Measurements from ENCODE around the gene NPIPB8. TPM values are rescaled to one million over a fixed set of nuclear protein-coding genes. Genes with fewer than 3 reads are reported as not detected.

NPIPB8 gene
- total and polyA plus RNA-seq, 2 of the 13 experiments (the other 11 are each of a cell fraction or from before 2014, with no cell fraction given), result 0.49 to 2.3 TPM

DNA sequence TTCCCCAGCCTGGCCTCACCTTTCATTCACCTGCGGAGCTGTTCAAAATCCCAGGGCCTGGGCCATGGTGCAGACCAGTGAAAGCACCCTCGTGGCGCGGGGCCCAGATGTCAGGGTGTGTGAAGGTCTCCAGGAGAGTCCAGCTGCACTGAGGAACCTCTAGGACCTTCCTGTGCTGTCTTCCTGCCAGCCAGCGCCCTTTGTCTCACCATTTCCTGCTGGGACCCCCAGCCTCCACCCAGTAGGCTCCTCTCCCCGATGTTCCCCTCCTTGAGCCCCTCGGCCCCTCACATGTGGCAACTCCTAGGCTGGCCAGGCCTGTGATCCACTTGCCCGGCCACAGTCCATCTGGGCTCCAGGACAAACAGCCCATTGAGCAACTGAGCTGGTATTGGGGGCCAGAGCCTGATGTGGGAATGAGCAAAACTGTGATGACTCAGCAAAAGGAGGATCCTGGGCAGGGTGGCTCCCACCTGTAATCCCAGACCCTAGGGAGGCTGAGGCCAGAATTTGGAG is 41.7 kb upstream of the NPIPB8 start (continued):
- TF ChIP-seq, protein P1, sequence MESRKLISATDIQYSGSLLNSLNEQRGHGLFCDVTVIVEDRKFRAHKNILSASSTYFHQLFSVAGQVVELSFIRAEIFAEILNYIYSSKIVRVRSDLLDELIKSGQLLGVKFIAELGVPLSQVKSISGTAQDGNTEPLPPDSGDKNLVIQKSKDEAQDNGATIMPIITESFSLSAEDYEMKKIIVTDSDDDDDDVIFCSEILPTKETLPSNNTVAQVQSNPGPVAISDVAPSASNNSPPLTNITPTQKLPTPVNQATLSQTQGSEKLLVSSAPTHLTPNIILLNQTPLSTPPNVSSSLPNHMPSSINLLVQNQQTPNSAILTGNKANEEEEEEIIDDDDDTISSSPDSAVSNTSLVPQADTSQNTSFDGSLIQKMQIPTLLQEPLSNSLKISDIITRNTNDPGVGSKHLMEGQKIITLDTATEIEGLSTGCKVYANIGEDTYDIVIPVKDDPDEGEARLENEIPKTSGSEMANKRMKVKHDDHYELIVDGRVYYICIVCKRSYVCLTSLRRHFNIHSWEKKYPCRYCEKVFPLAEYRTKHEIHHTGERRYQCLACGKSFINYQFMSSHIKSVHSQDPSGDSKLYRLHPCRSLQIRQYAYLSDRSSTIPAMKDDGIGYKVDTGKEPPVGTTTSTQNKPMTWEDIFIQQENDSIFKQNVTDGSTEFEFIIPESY (CRISPR knock-in tag; IDR thresholded peaks at IDR 0.05), result no peak
- no peak for TF ChIP-seq ZNF510 (CRISPR knock-in tag; IDR thresholded peaks at IDR 0.05; ENCODE audit: low read depth)
- TF ChIP-seq, protein P2, sequence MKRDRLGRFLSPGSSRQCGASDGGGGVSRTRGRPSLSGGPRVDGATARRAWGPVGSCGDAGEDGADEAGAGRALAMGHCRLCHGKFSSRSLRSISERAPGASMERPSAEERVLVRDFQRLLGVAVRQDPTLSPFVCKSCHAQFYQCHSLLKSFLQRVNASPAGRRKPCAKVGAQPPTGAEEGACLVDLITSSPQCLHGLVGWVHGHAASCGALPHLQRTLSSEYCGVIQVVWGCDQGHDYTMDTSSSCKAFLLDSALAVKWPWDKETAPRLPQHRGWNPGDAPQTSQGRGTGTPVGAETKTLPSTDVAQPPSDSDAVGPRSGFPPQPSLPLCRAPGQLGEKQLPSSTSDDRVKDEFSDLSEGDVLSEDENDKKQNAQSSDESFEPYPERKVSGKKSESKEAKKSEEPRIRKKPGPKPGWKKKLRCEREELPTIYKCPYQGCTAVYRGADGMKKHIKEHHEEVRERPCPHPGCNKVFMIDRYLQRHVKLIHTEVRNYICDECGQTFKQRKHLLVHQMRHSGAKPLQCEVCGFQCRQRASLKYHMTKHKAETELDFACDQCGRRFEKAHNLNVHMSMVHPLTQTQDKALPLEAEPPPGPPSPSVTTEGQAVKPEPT (CRISPR knock-in tag; IDR thresholded peaks at IDR 0.05; ENCODE audit: low read depth), result no peak
- TF ChIP-seq ZNF296 (CRISPR knock-in tag; conservative IDR thresholded peaks at IDR 0.05), result no peak
- TF ChIP-seq ZNF589 (CRISPR knock-in tag; conservative IDR thresholded peaks at IDR 0.05), result no peak
- TF ChIP-seq ZNF24 (IDR thresholded peaks at IDR 0.05), result no peak
- TF ChIP-seq, protein P3, sequence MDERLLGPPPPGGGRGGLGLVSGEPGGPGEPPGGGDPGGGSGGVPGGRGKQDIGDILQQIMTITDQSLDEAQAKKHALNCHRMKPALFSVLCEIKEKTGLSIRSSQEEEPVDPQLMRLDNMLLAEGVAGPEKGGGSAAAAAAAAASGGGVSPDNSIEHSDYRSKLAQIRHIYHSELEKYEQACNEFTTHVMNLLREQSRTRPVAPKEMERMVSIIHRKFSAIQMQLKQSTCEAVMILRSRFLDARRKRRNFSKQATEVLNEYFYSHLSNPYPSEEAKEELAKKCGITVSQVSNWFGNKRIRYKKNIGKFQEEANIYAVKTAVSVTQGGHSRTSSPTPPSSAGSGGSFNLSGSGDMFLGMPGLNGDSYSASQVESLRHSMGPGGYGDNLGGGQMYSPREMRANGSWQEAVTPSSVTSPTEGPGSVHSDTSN (CRISPR knock-in tag; IDR thresholded peaks at IDR 0.05), result no peak
- 0 out of 2 replicates have a peak, but pooled peaks have one; percentile 43 for TF ChIP-seq ZNF337 (CRISPR knock-in tag; IDR thresholded peaks at IDR 0.05; ENCODE audit: borderline replicate concordance, low read depth)
- TF ChIP-seq ZBTB20 (CRISPR knock-in tag; IDR thresholded peaks at IDR 0.05; ENCODE audit: borderline replicate concordance, low read depth), result no peak
- no peak for TF ChIP-seq ZNF329 (CRISPR knock-in tag; IDR thresholded peaks at IDR 0.05; ENCODE audit: low read depth)
- no peak for TF ChIP-seq SRSF9 (IDR thresholded peaks at IDR 0.05; ENCODE audit: borderline replicate concordance, insufficient read depth, low read depth, low read length, poor library complexity, severe bottlenecking)
- TF ChIP-seq THAP9 (CRISPR knock-in tag; IDR thresholded peaks at IDR 0.05; ENCODE audit: borderline replicate concordance), result peak; percentile 33; the same call in 1 of the 2 replicates
- TF ChIP-seq ARID2 (CRISPR knock-in tag; IDR thresholded peaks at IDR 0.05; ENCODE audit: borderline replicate concordance), result no peak
- no peak for TF ChIP-seq RFXANK (CRISPR knock-in tag; IDR thresholded peaks at IDR 0.05)
- TF ChIP-seq SYNCRIP (IDR thresholded peaks at IDR 0.05; ENCODE audit: insufficient read depth, low read depth, low read length), result no peak
- TF ChIP-seq, protein P4, sequence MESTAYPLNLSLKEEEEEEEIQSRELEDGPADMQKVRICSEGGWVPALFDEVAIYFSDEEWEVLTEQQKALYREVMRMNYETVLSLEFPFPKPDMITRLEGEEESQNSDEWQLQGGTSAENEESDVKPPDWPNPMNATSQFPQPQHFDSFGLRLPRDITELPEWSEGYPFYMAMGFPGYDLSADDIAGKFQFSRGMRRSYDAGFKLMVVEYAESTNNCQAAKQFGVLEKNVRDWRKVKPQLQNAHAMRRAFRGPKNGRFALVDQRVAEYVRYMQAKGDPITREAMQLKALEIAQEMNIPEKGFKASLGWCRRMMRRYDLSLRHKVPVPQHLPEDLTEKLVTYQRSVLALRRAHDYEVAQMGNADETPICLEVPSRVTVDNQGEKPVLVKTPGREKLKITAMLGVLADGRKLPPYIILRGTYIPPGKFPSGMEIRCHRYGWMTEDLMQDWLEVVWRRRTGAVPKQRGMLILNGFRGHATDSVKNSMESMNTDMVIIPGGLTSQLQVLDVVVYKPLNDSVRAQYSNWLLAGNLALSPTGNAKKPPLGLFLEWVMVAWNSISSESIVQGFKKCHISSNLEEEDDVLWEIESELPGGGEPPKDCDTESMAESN (CRISPR knock-in tag; conservative IDR thresholded peaks at IDR 0.05), result no peak; the same call in 1 of the 2 replicates
- TF ChIP-seq HOXA9 (CRISPR knock-in tag; IDR thresholded peaks at IDR 0.05; ENCODE audit: borderline replicate concordance), result no peak
- TF ChIP-seq ZBTB14 (CRISPR knock-in tag; IDR thresholded peaks at IDR 0.05), result no peak

Measured in HepG2 (cell line).